Neural cell (in vitro differentiated cells): ENCODE data around the gene HEY2. TPM values are rescaled to one million over a fixed set of nuclear protein-coding genes. Genes with fewer than 3 reads are reported as not detected.
"Not testable (repeated sequence)": the region's sequence is repeated elsewhere in the genome, so short reads cannot be mapped to it uniquely, and the experiment has no call there.

Source experiments
- H2AFZ ChIP-seq: fragments of 200-600, 300-800 bp; sonication (generic), shearing (Covaris generic); 2 replicates; pipeline ENCODE4 v1.6.0; 2014; ENCODE audit warnings: low read depth, mild to moderate bottlenecking, antibody characterized with exemption, low read length, moderate library complexity
- H3F3A ChIP-seq: fragments of 200-600 bp; shearing (Covaris generic); 2 replicates; pipeline ENCODE4 v1.6.1; 2016; ENCODE audit warnings: mild to moderate bottlenecking, moderate library complexity, mixed read lengths, antibody characterized with exemption, low read length; ENCODE audit not compliant: insufficient read depth, poor library complexity, severe bottlenecking
- H3K27ac ChIP-seq: fragments of 200-600, 300-800 bp; sonication (generic), shearing (Covaris generic); 2 replicates; pipeline ENCODE4 v1.5.1; 2014; ENCODE audit warnings: mild to moderate bottlenecking, low read length, moderate library complexity
- H3K27me3 ChIP-seq: fragments of 300-800, 200-600 bp; sonication (generic), shearing (Covaris generic); 2 replicates; pipeline ENCODE4 v1.6.0; 2014; ENCODE audit warnings: mild to moderate bottlenecking, low read depth, low read length, moderate library complexity; ENCODE audit not compliant: insufficient read depth
- H3K36me3 ChIP-seq: fragments of 300-800, 200-600 bp; sonication (generic), shearing (Covaris generic); 2 replicates; pipeline ENCODE4 v1.5.1; 2014; ENCODE audit warnings: mild to moderate bottlenecking, antibody characterized with exemption, low read length, moderate library complexity; ENCODE audit not compliant: insufficient read depth
- H3K4me2 ChIP-seq: fragments of 300-800, 200-600 bp; sonication (generic), shearing (Covaris generic); 2 replicates; pipeline ENCODE4 v1.6.0; 2014; ENCODE audit warnings: mild to moderate bottlenecking, low read length
- H3K4me3 ChIP-seq: fragments of 300-800, 200-600 bp; sonication (generic), shearing (Covaris generic); 2 replicates; pipeline ENCODE4 v1.5.1; 2014; ENCODE audit warnings: mild to moderate bottlenecking, low read length, moderate library complexity
- H3K79me2 ChIP-seq: fragments of 200-600 bp; shearing (Covaris generic); replicated peaks from 2 replicates; pipeline ENCODE4 v1.6.0; 2014; ENCODE audit warnings: mild to moderate bottlenecking, low read length, moderate library complexity; ENCODE audit not compliant: insufficient read depth
- H3K9ac ChIP-seq: fragments of 300-800, 200-600 bp; sonication (generic), shearing (Covaris generic); 2 replicates; pipeline ENCODE4 v1.6.1; 2016; ENCODE audit warnings: mild to moderate bottlenecking, low read length, mixed read lengths
- H3K9me2 ChIP-seq: fragments of 200-600 bp; shearing (Covaris generic); 2 replicates; pipeline ENCODE4 v1.6.1; 2016; ENCODE audit warnings: mild to moderate bottlenecking, low read length, mixed read lengths; ENCODE audit not compliant: insufficient read depth
- H3K9me3 ChIP-seq: fragments of 200-600, 300-800 bp; sonication (generic), shearing (Covaris generic); 2 replicates; pipeline ENCODE4 v1.6.1; 2016; ENCODE audit warnings: mild to moderate bottlenecking, mixed run types, low read length, moderate library complexity, mixed read lengths
- H4K20me1 ChIP-seq: fragments of 200-600 bp; shearing (Covaris generic); 2 replicates; pipeline ENCODE4 v1.6.1; 2016; ENCODE audit warnings: mild to moderate bottlenecking, mixed run types; ENCODE audit not compliant: insufficient read depth
- CTCF ChIP-seq: fragments of 450-650 bp; IDR thresholded peaks from 2 replicates; pipeline ENCODE4 v1.5.1; 2014; ENCODE audit warnings: antibody characterized with exemption, mild to moderate bottlenecking, moderate library complexity; ENCODE audit not compliant: poor library complexity, severe bottlenecking
- EZH2 ChIP-seq: fragments of 200-600, 300-800 bp; shearing (Covaris generic), sonication (generic); IDR thresholded peaks from 2 replicates; pipeline ENCODE4 v1.6.1; 2014; ENCODE audit warnings: antibody characterized with exemption, low read length, borderline replicate concordance, mild to moderate bottlenecking; ENCODE audit not compliant: insufficient read depth, poor library complexity, severe bottlenecking
- MXI1 ChIP-seq: fragments of 450-650 bp; conservative IDR thresholded peaks from 2 replicates; pipeline ENCODE4 v1.6.1; 2014; ENCODE audit warnings: antibody characterized with exemption, mild to moderate bottlenecking; ENCODE audit not compliant: poor library complexity, severe bottlenecking
- POLR2AphosphoS5 ChIP-seq: IDR thresholded peaks from 2 replicates; pipeline ENCODE4 v1.6.1; 2012
- RAD21 ChIP-seq: fragments of 450-650 bp; conservative IDR thresholded peaks from 2 replicates; pipeline ENCODE4 v1.6.1; 2014; ENCODE audit warnings: antibody characterized with exemption, mild to moderate bottlenecking, moderate library complexity
- REST ChIP-seq: IDR thresholded peaks from 2 replicates; pipeline ENCODE4 v1.6.1; 2012; ENCODE audit warnings: borderline replicate concordance
- SMC3 ChIP-seq: fragments of 450-650 bp; conservative IDR thresholded peaks from 2 replicates; pipeline ENCODE4 v1.6.1; 2014; ENCODE audit warnings: antibody characterized with exemption, mild to moderate bottlenecking, moderate library complexity; ENCODE audit not compliant: poor library complexity
- polyA plus RNA-seq: library from polyadenylated mRNA; depleted of rRNA; stranded (reverse); fragments of >200 nt; gene quantifications from 2 replicates; pipeline ENCODE4 v1.2.3, GENCODE V29; 2014

The HEY2 gene
- polyA plus RNA-seq, 1 donor from 2014 or later, result 0.20 TPM

GRCh38 chr6:125701354-125701668 is 48.1 kb upstream of the HEY2 start:
- TF ChIP-seq MXI1, result no peak
- no peak for TF ChIP-seq SMC3
- TF ChIP-seq POLR2AphosphoS5, result no peak
- Histone ChIP-seq H3K36me3 (no peaks in the 10 kb centered on the region), H3K27ac (no peak overlapping the region), H3K79me2 (no peaks in the 10 kb centered on the region), H3K27me3 (no peaks in the 10 kb centered on the region), H4K20me1 (no peaks in the 10 kb centered on the region), H2AFZ (no peak overlapping the region), H3K4me2 (no peak overlapping the region), H3K9ac (no peak overlapping the region), H3K4me3 (no peak overlapping the region), H3K9me3 (no peaks in the 10 kb centered on the region), H3F3A (no peaks in the 10 kb centered on the region), H3K9me2 (no peaks in the 10 kb centered on the region)

- H3K79me2 ChIP-seq, H3K36me3 ChIP-seq, H3K27me3 ChIP-seq, H2AFZ ChIP-seq, H3K27ac ChIP-seq, H3K9me2 ChIP-seq, H3K4me3 ChIP-seq, H3K9ac ChIP-seq, H3F3A ChIP-seq, H3K9me3 ChIP-seq, H4K20me1 ChIP-seq, H3K4me2 ChIP-seq: not testable (repeated sequence)
These were observed 45.5 kb upstream of the HEY2 start for GRCh38 chr6:125703882-125704281.

- Histone ChIP-seq H3K4me2 (no peak overlapping the region), H4K20me1 (no peaks in the 10 kb centered on the region), H3K27me3 (no peaks in the 10 kb centered on the region), H3K9me2 (no peaks in the 10 kb centered on the region), H3F3A (no peaks in the 10 kb centered on the region), H3K9me3 (no peaks in the 10 kb centered on the region), H3K9ac (no peak overlapping the region), H3K4me3 (no peak overlapping the region), H3K36me3 (no peaks in the 10 kb centered on the region), H2AFZ (no peak overlapping the region), H3K27ac (no peak overlapping the region), H3K79me2 (no peaks in the 10 kb centered on the region)
- TF ChIP-seq EZH2 (no peak), REST (no peak), CTCF (no peak), POLR2AphosphoS5 (no peak), SMC3 (no peak), RAD21 (no peak)
These were observed 41.7 kb upstream of the HEY2 start for GRCh38 chr6:125707615-125708243.
